Adipocyte (in vitro differentiated cells): ENCODE data around the gene EEIG2.

Experiments used
- DNase-seq: peaks from one replicate; pipeline ENCODE4 v3.0.0-alpha.2; 2015; ENCODE audit warnings: low read depth
- H3K27me3 ChIP-seq: replicated peaks from 2 replicates; pipeline ENCODE4 v1.7.0; 2013; ENCODE audit warnings: mild to moderate bottlenecking, low read length, moderate library complexity; ENCODE audit not compliant: control insufficient read depth, insufficient read depth
- H3K36me3 ChIP-seq: 2 replicates; pipeline ENCODE4 v1.7.0; 2013; ENCODE audit warnings: low read length, mild to moderate bottlenecking, moderate library complexity; ENCODE audit not compliant: control insufficient read depth, insufficient read depth, severe bottlenecking
- H3K4me1 ChIP-seq: 2 replicates; pipeline ENCODE4 v1.7.0; 2013; ENCODE audit warnings: mild to moderate bottlenecking, low read length, moderate library complexity; ENCODE audit not compliant: control insufficient read depth, insufficient read depth
- H3K4me3 ChIP-seq: 2 replicates; pipeline ENCODE4 v1.7.0; 2013; ENCODE audit warnings: mild to moderate bottlenecking, low read length, moderate library complexity
- H3K9ac ChIP-seq: 2 replicates; pipeline ENCODE4 v1.7.0; 2013; ENCODE audit warnings: mild to moderate bottlenecking, low read length, moderate library complexity
- H3K9me3 ChIP-seq: 2 replicates; pipeline ENCODE4 v1.7.0; 2013; ENCODE audit warnings: mild to moderate bottlenecking, low read length, moderate library complexity; ENCODE audit not compliant: control insufficient read depth

EEIG2 gene

GRCh38 chr1:108605633-108606032 lies 45.7 kb downstream of the EEIG2 start:
- peaks cover 11% of the 10 kb centered on the region for H3K4me1 ChIP-seq
- no peak overlapping the region for H3K4me3 ChIP-seq
- DNase-seq = no peak
- H3K9ac ChIP-seq = no peak overlapping the region
- H3K36me3 ChIP-seq = no peaks in the 10 kb centered on the region
- H3K9me3 ChIP-seq = no peaks in the 10 kb centered on the region
- no peaks in the 10 kb centered on the region for H3K27me3 ChIP-seq

- H3K4me1 ChIP-seq = peaks cover 11% of the 10 kb centered on the region
- no peak overlapping the region for H3K4me3 ChIP-seq
- no peaks in the 10 kb centered on the region for H3K27me3 ChIP-seq
- H3K36me3 ChIP-seq = no peaks in the 10 kb centered on the region
- no peaks in the 10 kb centered on the region for H3K9me3 ChIP-seq
- DNase-seq = no peak
- H3K9ac ChIP-seq = no peak overlapping the region
Observed at GRCh38 chr1:108606478-108606877, 46.6 kb downstream of the EEIG2 start.

GRCh38 chr1:108609483-108610049 lies 49.7 kb downstream of the EEIG2 start:
- Histone ChIP-seq H3K36me3 (peaks cover 4% of the 10 kb centered on the region), H3K27me3 (no peaks in the 10 kb centered on the region), H3K9me3 (no peaks in the 10 kb centered on the region), H3K4me1 (peaks cover 11% of the 10 kb centered on the region), H3K9ac (no peak overlapping the region), H3K4me3 (no peak overlapping the region)
- DNase-seq = no peak
